ENCODE measurements around the gene PGP.

The PGP gene

GRCh38 chr16:2237493-2238149 is 23.0 kb upstream of the PGP start:
- DNase-seq (ENCODE audit: low spot score), result no peak

- no peak for DNase-seq (ENCODE audit: low spot score)
These were observed 22.5 kb upstream of the PGP start for GRCh38 chr16:2237102-2237482.

GRCh38 chr16:2236337-2237101 is 21.9 kb upstream of the PGP start, which contains the start of gene DNASE1L2:
TSS of gene DNASE1L2 (plus strand) at chr16:2236444. CDS start at chr16:2236817, 373 bp downstream.
- DNase-seq (ENCODE audit: low spot score), result no peak

- DNase-seq (ENCODE audit: low spot score), result no peak
These were observed 21.2 kb upstream of the PGP start for GRCh38 chr16:2235695-2236336.

DNA sequence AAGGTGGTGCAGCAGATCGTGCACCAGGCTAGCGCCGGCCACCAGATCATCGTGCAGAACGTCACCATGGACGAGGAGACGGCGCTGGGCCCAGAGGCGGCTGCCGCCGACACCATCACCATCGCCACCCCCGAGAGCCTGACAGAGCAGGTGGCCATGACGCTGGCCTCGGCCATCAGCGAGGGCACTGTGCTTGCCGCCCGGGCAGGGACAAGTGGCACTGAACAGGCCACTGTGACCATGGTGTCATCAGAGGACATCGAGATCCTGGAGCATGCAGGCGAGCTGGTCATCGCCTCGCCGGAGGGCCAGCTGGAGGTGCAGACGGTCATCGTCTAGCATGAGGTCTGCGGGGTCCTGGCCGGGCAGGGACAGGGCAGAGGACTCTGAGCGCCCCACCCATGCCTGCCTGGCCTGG is 20.6 kb upstream of the PGP start:
- DNase-seq (ENCODE audit: low spot score), result no peak

DNA sequence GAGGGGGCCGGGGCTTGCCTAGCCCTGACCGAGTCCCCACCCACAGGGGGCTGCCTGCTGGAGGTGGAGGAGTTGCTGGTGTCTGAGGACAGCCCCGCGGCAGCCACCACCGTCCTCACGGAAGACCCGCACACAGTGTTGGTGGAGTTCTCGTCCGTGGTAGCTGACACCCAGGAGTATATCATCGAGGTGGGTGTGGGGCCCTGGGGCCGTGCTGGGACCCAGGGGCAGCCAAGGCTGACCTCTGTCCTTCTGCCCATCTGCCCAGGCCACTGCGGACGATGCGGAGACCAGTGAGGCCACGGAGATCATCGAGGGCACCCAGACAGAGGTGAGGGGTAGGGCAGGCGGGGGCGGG is 20.2 kb upstream of the PGP start:
- DNase-seq (ENCODE audit: low spot score), result no peak

DNA sequence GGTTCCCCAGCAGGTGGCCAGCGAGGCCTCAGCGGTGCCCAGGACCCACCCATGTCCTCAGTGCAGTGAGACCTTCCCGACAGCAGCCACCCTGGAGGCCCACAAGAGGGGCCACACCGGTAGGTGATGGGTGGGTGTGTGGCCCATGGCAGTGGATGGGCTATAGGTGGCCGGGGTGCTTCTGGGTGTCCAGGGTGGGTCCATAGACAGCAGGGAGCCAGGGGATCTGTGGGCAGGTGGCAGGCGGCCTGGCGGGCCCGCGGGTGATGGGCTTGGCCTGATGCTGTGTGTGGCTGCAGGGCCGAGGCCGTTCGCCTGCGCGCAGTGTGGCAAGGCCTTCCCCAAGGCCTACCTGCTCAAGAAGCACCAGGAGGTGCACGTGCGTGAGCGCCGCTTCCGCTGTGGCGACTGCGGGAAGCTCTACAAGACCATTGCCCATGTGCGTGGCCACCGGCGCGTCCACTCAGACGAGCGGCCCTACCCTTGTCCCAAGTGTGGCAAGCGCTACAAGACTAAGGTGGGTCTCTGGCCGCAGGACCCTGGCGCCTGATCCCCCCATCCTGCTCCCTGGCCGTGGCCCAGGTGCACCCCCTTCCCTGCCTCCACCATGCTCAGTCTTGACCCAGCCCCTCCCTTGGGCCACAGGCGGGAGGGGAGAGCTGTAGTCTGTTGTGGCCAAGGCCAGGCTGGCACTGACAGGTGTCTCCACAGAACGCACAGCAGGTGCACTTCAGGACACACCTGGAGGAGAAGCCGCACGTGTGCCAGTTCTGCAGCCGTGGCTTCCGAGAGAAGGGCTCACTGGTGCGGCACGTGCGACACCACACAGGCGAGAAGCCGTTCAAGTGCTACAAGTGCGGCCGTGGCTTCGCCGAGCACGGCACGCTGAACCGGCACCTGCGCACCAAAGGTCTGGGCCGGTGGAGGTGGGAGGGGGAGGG is 19.5 kb upstream of the PGP start:
- DNase-seq (ENCODE audit: low spot score), result no peak

DNA sequence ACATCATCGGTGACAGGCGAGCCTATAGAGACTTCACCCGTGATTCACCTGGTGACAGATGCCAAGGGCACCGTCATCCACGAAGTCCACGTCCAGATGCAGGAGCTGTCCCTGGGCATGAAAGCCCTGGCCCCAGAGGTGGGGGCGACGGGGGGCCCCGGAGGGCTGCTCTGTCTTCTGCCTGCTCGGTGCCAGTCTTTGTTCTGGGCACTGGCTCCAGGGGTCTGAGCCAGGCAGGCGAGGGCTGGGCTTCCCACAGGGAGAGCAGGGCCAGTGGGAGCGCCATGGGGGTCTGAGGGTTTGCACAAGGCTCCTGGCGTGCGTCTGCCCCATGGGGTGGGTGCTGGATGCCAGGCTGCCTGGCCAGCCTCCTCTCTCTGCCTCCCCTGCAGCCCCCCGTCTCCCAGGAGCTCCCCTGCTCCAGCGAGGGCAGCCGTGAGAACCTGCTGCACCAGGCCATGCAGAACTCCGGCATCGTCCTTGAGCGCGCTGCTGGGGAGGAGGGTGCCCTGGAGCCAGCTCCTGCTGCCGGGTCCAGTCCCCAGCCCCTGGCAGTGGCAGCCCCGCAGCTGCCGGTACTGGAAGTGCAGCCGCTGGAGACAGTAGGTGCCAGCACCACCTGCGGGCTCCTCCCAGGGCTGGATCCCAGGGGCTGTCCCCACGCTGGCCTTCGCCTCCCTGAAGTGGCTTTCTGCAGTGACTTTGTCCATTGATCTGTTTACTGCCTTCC is 18.6 kb upstream of the PGP start:
- DNase-seq (ENCODE audit: low spot score), result no peak

GRCh38 chr16:2232094-2232990 is 17.7 kb upstream of the PGP start:
- no peak for DNase-seq (ENCODE audit: low spot score)

- DNase-seq (ENCODE audit: low spot score), result no peak
These were observed 16.6 kb upstream of the PGP start for GRCh38 chr16:2231016-2231931.

- DNase-seq (ENCODE audit: low spot score), result no peak
These were observed 15.7 kb upstream of the PGP start for GRCh38 chr16:2230376-2230775.

DNA sequence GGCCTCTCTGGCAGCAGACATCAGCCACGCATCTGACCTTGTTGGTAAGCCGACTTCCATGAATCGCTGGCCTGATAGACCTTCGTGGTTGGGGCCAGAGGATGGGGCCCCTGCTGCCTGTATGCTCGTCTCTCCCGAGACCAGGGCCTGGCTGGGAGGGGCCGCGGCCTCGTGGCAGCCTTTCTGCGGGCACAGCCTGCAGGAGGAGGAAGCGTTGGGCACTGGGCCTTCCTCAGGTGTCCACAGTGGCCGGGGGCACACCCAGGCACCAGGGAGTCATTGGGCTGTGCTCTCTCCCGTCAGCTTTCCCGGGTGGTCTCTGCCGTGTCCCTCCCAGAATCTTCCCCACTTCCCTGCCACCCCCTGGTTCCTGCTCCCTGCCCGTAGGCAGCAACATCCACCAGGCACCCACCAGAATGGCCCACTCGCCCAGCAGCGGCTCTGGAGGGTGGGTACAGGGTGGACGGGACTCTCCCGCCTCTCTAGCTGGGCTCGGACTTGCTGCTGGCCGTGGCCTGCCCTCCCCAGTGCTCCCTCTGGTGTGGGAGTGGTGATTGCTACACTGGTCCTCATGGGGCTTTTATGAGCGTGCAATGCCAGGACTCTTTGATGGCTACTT is 15.1 kb upstream of the PGP start:
- DNase-seq (ENCODE audit: low spot score), result no peak

GRCh38 chr16:2229091-2229490 is 14.5 kb upstream of the PGP start:
- DNase-seq (ENCODE audit: low spot score), result no peak

DNA sequence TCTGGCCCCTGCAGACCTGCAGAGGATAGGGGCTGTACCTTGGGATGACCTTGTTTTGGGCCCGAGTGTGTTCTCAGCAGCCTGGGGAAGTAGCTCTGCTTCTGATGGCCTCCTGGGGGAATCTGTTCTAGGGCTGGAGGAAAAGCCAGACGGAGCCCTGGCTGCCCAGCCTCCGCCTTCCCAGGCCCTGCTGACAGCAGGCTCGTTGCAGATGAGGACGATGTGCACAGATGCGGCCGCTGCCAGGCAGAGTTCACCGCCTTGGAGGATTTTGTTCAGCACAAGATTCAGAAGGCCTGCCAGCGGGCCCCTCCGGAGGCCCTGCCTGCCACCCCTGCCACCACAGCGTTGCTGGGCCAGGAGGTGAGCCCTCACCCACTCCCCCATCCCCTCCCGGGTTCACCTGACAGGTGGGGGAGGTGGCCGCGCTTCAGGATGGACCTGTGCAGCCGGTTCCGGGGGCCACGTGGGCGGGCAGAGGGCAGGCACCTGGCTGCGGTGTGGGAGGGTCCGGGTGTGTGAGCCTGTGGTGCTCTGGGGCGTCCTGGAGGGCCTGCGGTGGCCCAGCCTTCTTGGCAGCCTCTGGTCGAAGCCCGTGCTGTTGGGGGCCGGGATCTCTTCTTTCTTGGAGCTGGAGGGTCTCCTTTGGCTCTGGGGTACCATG is 13.7 kb upstream of the PGP start:
- no peak for DNase-seq (ENCODE audit: low spot score)

GRCh38 chr16:2226918-2227317 is 12.3 kb upstream of the PGP start:
- DNase-seq (ENCODE audit: low spot score), result no peak

- no peak for DNase-seq (ENCODE audit: low spot score)
These were observed 11.7 kb upstream of the PGP start for GRCh38 chr16:2226245-2226793.

DNA sequence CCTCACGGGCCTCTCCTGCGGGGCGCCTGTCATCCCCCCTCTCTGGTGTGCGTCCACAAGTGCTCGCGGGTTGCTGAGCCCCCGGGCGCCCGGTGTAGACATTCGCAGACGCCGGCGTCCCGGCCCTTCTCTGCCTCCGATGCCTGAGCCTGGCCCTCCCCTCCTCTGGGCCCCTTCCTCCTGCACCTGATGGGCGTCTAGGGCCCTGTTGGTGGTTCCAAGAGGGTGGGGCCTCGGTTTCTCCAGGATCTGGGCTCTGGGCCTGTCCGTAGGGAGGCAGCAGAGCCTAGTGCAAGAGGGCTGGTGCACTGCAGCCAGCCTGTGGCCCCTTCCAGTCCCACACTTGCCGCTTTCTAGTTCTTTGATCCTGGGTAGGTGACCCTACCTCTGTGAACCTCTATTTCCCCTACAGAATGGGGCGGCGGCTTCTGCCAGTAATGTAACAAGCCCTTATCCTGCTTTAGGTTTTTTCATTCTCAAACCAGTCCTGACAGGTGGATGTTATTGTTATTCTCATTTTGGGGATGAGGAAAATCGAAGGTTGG is 9.4 kb upstream of the PGP start:
- DNase-seq (ENCODE audit: low spot score), result peak; percentile 7

Measured in CD4-positive, alpha-beta T cell treated with Interleukin-15 for 4 hours (primary cell).